Cardiac septum (tissue), 1 donor: ENCODE data around the gene COL18A1. TPM values are rescaled to one million over a fixed set of nuclear protein-coding genes. Genes with fewer than 3 reads are reported as not detected.

Experiments used
- DNase-seq: peaks from one replicate; pipeline ENCODE4 v3.0.0-alpha.2; 2020; ENCODE audit warnings: low spot score
- intact Hi-C: fragments of 100-400 bp; cut with DNase I; formaldehyde crosslinking; loops from one replicate; pipeline ENCODE4 v1.14.0; 2022
- total RNA-seq: library from RNA; stranded (reverse); fragmentation: NEBNext Ultra II Directional; extraction: Animal tissue kit (Norgen Biotek cat#: 25700); gene quantifications from one replicate; pipeline ENCODE4 v1.2.1, GENCODE V29; 2021
- donor health status: DM: no; HTN: no; CAD: no.

Gene COL18A1
- total RNA-seq, 1 donor from 2014 or later = 77.0 TPM

GRCh38 chr21:45506241-45506817 lies 101.4 kb downstream of the COL18A1 start:
- intact Hi-C loops = no loop called here
- DNase-seq = peak; percentile 68

DNA sequence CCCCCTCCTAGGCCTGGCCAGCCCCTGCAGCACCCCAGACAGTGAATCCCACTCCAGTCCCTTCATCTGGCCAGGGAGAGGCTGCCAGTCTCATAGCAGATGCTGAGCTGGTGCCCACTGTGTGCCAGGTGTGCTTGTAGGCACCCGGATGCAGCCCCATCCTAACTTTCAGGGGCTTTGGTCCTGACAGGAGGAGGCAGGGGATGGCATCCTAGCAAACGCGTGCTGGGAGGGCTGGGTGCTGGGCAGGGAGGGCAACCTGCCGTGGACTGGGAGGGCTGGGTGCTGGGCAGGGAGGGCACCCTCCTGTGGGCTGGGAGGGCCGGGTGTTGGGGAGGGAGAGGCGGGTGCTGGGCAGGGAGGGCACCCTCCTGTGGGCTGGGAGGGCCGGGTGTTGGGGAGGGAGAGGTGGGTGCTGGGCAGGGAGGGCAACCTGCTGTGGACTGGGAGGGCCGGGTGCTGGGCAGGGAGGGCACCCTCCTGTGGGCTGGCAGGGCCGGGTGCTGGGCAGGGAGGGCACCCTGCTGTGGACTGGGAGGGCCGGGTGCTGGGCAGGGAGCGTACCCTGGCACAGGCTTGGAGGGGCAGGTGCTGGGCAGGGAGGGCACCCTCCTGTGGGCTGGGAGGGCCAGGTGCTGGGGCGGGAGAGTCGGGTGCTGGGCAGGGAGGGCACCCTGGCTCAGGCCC lies 102.0 kb downstream of the COL18A1 start:
- intact Hi-C loops = no loop called here
- DNase-seq = peak; percentile 73

DNA sequence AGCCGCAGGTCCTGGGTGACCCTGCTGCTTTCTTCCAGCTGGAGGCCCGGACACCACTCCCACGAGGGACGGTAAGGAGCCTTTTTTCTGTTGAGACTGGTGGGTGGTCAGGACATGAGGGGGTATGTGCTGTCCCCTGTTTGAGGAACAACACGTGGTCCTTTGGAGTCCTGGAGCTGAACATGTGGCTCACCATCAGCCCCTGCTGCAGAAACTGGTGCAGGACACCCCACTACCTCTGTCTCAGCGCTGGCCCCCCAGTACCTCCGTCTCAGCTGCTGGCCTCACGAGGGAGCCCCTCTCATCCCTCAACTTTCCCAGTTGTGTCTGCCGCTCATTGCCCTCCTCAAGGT lies 102.5 kb downstream of the COL18A1 start:
- peak; percentile 51 for DNase-seq

DNA sequence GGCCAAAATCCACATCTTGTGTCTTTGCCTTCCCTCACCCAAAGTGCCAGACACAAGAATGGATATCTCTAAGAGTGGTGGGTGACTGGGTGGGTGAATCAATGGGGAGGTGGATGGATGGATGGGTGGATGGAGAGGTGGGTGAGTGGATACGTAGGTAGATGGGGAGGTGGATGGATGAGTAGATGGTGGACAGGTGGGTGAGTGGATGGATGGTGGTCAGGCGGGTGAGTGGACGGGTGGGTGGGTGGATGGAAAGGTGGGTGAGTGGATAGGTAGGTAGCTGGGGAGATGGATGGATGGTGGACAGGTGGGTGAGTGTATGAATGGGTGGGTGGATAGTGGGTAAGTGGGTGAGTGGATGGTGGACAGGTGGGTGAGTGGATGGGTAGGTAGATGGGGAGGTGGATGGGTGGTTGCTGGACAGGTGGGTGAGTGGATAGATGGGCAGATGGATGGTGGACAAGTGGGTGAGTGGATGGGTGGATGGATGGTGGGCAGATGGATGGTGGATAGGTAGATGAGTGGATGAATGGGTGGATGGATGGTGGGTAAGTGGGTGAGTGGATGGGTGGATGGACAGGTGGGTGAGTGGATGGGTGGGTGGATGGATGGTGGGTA lies 103.0 kb downstream of the COL18A1 start:
- intact Hi-C loops = no loop called here
- peak; percentile 38 for DNase-seq

More for the DNA sequence above, 102.5 kb downstream of the COL18A1 start:
- intact Hi-C loops = no loop called here

DNA sequence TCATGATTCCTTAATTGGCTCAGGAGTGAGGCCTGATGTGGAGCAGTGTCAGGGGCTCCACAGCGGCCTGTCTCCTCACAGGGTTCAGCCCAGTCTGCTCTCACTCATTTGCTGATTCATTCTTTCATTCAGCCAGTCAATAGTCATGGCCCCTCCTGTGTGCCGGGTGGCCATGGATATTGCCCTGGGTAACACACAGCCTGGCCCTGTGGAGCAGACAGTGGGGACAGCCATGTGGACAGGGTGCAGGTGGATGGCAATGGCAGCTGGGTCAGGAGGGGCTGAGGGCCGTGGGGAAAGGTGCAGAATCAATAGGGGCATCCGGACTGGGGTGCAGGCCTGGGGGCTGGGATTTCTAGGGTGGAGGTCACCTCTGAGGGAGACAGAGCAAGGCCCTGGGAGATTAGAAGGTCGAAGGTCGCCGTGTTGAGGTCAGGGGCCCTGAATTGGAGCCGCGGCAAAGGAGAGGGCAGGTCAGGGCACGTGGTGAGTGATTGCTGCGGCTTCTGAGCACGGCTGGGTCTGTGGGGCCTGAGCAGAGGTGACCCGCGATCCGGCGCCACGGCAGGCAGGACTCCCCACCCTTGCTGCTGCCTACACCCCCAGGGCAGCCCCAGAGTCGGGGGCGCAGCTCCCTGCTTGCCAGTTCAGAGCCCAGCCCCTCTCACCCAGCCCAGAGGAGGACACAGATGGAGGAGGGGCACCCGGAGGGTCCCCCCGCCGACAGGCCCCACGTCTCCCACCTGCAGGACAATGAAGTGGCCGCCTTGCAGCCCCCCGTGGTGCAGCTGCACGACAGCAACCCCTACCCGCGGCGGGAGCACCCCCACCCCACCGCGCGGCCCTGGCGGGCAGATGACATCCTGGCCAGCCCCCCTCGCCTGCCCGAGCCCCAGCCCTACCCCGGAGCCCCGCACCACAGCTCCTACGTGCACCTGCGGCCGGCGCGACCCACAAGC lies 103.9 kb downstream of the COL18A1 start:
- intact Hi-C loops = no loop called here
- peak; percentile 61 for DNase-seq

- DNase-seq = peak; percentile 74
- intact Hi-C loops = no loop called here
Observed at GRCh38 chr21:45509566-45510465, 104.9 kb downstream of the COL18A1 start.

GRCh38 chr21:45510466-45510955 lies 105.5 kb downstream of the COL18A1 start:
- no peak for DNase-seq
- intact Hi-C loops = no loop called here

GRCh38 chr21:45511007-45511406 lies 106.0 kb downstream of the COL18A1 start:
- intact Hi-C loops = no loop called here
- DNase-seq = peak; percentile 57

- peak; percentile 74 for DNase-seq
- intact Hi-C loops = no loop called here
Observed at GRCh38 chr21:45511661-45512431, 106.9 kb downstream of the COL18A1 start.

DNA sequence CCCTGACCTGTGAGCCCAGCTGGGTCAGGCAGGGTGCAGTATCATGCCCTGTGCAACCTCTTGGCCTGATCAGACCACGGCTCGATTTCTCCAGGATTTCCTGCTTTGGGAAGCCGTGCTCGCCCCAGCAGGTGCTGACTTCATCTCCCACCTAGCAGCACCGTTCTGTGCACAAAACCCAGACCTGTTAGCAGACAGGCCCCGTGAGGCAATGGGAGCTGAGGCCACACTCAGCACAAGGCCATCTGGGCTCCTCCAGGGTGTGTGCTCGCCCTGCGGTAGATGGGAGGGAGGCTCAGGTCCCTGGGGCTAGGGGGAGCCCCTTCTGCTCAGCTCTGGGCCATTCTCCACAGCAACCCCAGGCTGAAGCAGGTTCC lies 107.6 kb downstream of the COL18A1 start:
- intact Hi-C loops = no loop called here
- peak; percentile 71 for DNase-seq

GRCh38 chr21:45513003-45513717 lies 108.2 kb downstream of the COL18A1 start:
- intact Hi-C loops = no loop called here
- peak; percentile 67 for DNase-seq

DNA sequence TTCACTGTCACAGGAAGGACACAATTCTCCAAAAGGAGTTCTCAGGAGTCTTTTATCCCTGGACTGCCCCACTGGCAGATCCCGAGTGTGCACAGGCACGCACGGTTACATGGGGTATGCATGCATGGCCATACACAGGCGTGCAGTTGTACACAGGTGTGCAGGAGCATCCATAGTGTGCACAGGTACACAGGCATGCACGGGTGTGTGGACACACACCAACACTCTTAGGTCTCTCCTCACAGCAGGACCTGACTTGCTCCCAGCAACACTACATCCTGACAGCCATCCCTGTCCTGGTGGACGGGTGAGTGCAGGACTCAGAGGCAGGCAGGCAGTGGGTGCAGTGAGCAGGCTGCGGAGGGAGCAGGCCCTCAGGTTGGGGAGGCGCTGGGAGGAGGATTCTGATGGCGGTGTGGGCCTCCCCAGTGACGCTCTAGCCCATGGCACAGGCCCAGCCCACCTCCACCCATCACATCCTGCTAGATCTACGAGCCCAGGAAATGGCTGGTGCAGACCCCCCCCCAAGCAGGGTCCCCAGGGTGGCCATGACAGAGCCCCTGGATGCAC lies 108.9 kb downstream of the COL18A1 start:
- DNase-seq = peak; percentile 47

GRCh38 chr21:45514311-45515021 lies 109.5 kb downstream of the COL18A1 start:
- intact Hi-C loops = no loop called here
- DNase-seq = peak; percentile 62

More for the DNA sequence above, 108.9 kb downstream of the COL18A1 start:
- intact Hi-C loops = no loop called here

- intact Hi-C loops = no loop called here
- peak; percentile 36 for DNase-seq
Observed at GRCh38 chr21:45515241-45516061, 110.5 kb downstream of the COL18A1 start.

GRCh38 chr21:45516071-45516670 lies 111.2 kb downstream of the COL18A1 start:
- intact Hi-C loops = no loop called here
- peak; percentile 58 for DNase-seq
